Kidney (tissue), 14 donors: ENCODE results near the gene BCAS3. TPM values are rescaled to one million over a fixed set of nuclear protein-coding genes. Genes with fewer than 3 reads are reported as not detected.

ENCODE experiments used
- DNase-seq, 5 donors: peaks; one replicate each; pipeline ENCODE4 v3.0.0-alpha.2; 2013 to 2020
- FAIRE-seq: peaks from 2 replicates; lab custom pipeline; 2012; peaks lifted over from hg19 to GRCh38; lab: Jason Lieb, UNC
- H3K27ac ChIP-seq, 2 donors: one replicate each; pipeline ENCODE4 v1.7.0; 2013; ENCODE audit warnings: low read depth in 2 of 2, low read length in 2 of 2, inconsistent platforms in 1 of 2
- H3K27me3 ChIP-seq: one replicate; pipeline ENCODE4 v1.7.1; 2013; ENCODE audit warnings: low read length, inconsistent platforms; ENCODE audit not compliant: control insufficient read depth, insufficient read depth
- H3K36me3 ChIP-seq, 3 donors: one replicate each; pipeline versions ENCODE4 v1.7.0 to v1.7.1; 2013; ENCODE audit warnings: low read length in 3 of 3, control low read depth in 1 of 3, inconsistent platforms in 1 of 3; ENCODE audit not compliant: insufficient read depth in 3 of 3, control insufficient read depth in 2 of 3
- H3K4me1 ChIP-seq, 3 donors: one replicate each; pipeline versions ENCODE4 v1.7.0 to v1.7.1; 2013; ENCODE audit warnings: low read length in 3 of 3, inconsistent platforms in 1 of 3, low read depth in 1 of 3; ENCODE audit not compliant: control insufficient read depth in 2 of 3, insufficient read depth in 2 of 3
- H3K4me3 ChIP-seq, 3 donors: one replicate each; pipeline versions ENCODE4 v1.7.0 to v1.8.1; 2013; ENCODE audit warnings: low read length in 3 of 3, control low read depth in 1 of 3, inconsistent platforms in 1 of 3
- H3K9ac ChIP-seq, 3 donors: one replicate each; pipeline versions ENCODE4 v1.7.0 to v1.7.1; 2013; ENCODE audit warnings: low read length in 3 of 3, control low read depth in 1 of 3, inconsistent platforms in 1 of 3
- H3K9me3 ChIP-seq, 3 donors: one replicate each; pipeline versions ENCODE4 v1.7.0 to v1.7.1; 2013; ENCODE audit warnings: low read length in 3 of 3, control low read depth in 1 of 3, inconsistent platforms in 1 of 3; ENCODE audit not compliant: control insufficient read depth in 2 of 3, insufficient read depth in 1 of 3
- intact Hi-C: fragments of 100-400 bp; cut with DNase I; formaldehyde crosslinking; loops from one replicate; pipeline ENCODE4 v1.11.1; 2022
- polyA plus RNA-seq: library from polyadenylated mRNA; stranded (reverse); fragments of 350-450 nt; fragmentation: Illumina TruSeq; extraction: RNeasy Lipid Tissue Mini Kit (QIAGEN cat#74804); gene quantifications from one replicate; pipeline ENCODE4 v1.2.3, GENCODE V29; 2014; ENCODE audit warnings: low read depth, low replicate concordance; ENCODE audit not compliant: insufficient read depth
- total RNA-seq: library from RNA; stranded (reverse); fragmentation: NEBNext Ultra II Directional; extraction: Animal tissue kit (Norgen Biotek cat#: 25700); gene quantifications from one replicate; pipeline ENCODE4 v1.2.1, GENCODE V29; 2021
- TF ChIP-seq, protein P1 (sequence below): IDR thresholded peaks from 3 replicates; pipeline ENCODE4 v1.5.1; 2012; ENCODE audit warnings: mild to moderate bottlenecking, moderate library complexity, borderline replicate concordance; ENCODE audit not compliant: insufficient read depth; ENCODE audit errors: extremely low read depth
- donor health status: control.
- donor health status: control.
- donor health status: control.
- donor health status: control.
- donor health status: control.
- donor health status: DM: yes; HTN: yes; CAD: no.
- donor health status: Normal renal cell carcinoma (clear cell type).

Gene BCAS3
- total and polyA plus RNA-seq, 2 donors from 2014 or later, result 18.3 to 44.1 TPM

DNA sequence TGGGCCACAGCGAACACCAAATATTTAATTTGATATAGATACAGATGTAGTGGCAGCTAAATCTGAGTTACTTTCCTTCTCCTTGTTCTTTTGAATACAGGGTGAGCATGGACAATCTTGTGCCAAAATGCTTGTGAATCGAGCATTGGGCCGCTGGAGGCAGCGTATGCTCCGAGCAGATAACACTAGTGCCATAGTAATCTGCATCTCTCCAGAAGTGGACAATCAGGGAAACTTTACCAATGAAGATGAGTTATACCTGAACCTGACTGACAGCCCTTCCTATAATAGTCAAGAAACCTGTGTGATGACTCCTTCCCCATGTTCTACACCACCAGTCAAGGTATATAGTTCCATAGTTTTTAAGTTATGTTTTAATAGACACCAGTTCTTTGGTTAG lies 21.2 kb upstream of the BCAS3 start:
- H3K27me3 ChIP-seq, result no peaks in the 10 kb centered on the region
- intact Hi-C loops, result no loop called here
- H3K4me3 ChIP-seq, result no peak overlapping the region
- H3K36me3 ChIP-seq, result peaks cover 0 to 4% (median 0%) of the 10 kb centered on the region in 3 donors
- DNase-seq, result no peak
- H3K9ac ChIP-seq, result no peak overlapping the region
- no peaks in the 10 kb centered on the region for H3K4me1 ChIP-seq
- H3K9me3 ChIP-seq, result no peaks in the 10 kb centered on the region
- no peak overlapping the region for H3K27ac ChIP-seq
- no peak for FAIRE-seq
- TF ChIP-seq, protein P1, sequence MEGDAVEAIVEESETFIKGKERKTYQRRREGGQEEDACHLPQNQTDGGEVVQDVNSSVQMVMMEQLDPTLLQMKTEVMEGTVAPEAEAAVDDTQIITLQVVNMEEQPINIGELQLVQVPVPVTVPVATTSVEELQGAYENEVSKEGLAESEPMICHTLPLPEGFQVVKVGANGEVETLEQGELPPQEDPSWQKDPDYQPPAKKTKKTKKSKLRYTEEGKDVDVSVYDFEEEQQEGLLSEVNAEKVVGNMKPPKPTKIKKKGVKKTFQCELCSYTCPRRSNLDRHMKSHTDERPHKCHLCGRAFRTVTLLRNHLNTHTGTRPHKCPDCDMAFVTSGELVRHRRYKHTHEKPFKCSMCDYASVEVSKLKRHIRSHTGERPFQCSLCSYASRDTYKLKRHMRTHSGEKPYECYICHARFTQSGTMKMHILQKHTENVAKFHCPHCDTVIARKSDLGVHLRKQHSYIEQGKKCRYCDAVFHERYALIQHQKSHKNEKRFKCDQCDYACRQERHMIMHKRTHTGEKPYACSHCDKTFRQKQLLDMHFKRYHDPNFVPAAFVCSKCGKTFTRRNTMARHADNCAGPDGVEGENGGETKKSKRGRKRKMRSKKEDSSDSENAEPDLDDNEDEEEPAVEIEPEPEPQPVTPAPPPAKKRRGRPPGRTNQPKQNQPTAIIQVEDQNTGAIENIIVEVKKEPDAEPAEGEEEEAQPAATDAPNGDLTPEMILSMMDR, result no peak

DNA sequence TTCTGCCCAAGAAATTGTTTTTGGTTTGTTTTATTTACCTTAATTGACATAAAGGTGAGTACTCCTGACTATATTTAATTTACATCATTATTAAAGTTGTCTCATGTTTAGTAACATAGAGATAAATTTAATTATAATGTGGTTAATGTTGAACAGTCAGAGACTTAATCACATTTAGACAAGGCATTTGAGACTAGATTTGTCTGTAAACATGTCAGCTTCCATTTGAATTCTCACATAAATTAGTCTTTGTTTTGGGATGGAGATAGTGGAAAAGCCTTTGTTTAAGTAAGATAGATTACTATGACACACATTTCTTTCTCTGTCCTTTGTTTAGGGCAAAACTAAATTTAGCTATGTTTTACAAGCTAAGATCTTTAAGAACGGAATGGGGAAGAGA lies 18.5 kb upstream of the BCAS3 start:
- intact Hi-C loops, result no loop called here
- Histone ChIP-seq H3K4me1 (no peaks in the 10 kb centered on the region), H3K9ac (no peak overlapping the region), H3K4me3 (no peak overlapping the region), H3K27ac (no peak overlapping the region), H3K27me3 (no peaks in the 10 kb centered on the region), H3K9me3 (no peaks in the 10 kb centered on the region), H3K36me3 (peaks cover 0 to 15% (median 0%) of the 10 kb centered on the region in 3 donors)
- DNase-seq (no peak), FAIRE-seq (no peak)
- TF ChIP-seq, protein P1, result no peak

DNA sequence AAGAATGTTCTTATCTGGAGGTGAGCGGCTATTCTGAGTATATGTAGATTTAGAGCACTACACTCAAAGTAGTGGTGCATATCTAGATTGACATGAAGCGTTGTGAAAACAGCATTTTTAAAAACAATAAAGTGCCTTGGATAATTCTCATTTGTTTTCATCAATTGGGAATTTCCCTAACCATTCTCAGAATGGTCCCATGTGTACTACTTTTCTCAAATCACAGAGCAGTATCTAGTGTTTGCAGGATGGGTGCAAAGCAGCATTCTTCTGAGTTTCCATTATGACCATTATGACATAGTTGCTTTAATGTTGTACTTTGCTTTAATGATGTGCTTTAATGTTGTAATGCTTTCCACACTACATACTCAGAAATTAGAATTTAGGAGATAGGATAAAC lies 16.2 kb upstream of the BCAS3 start:
- no peak overlapping the region for H3K9ac ChIP-seq
- H3K9me3 ChIP-seq, result no peaks in the 10 kb centered on the region
- TF ChIP-seq, protein P1, result no peak
- H3K27ac ChIP-seq, result no peak overlapping the region
- FAIRE-seq (no peak), DNase-seq (no peak)
- H3K4me1 ChIP-seq, result no peaks in the 10 kb centered on the region
- H3K36me3 ChIP-seq, result peaks cover 0 to 22% (median 0%) of the 10 kb centered on the region in 3 donors
- no peak overlapping the region for H3K4me3 ChIP-seq
- H3K27me3 ChIP-seq, result no peaks in the 10 kb centered on the region
- intact Hi-C loops, result no loop called here

DNA sequence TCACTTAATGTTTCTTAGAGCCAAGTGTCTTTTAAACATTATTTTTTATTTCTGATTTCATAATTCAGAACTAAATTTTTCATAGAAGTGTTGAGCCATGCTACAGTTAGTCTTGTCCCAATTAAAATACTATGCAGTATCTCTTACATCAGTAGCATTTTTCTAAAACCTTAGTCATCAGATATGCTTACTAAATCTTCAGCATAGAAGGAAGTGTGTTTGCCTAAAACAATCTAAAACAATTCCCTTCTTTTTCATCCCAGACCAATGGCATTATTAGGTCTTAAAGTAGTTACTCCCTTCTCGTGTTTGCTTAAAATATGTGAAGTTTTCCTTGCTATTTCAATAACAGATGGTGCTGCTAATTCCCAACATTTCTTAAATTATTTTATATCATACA lies 13.6 kb upstream of the BCAS3 start:
- no peak overlapping the region for H3K9ac ChIP-seq
- no peaks in the 10 kb centered on the region for H3K4me1 ChIP-seq
- DNase-seq (no peak), FAIRE-seq (no peak)
- intact Hi-C loops, result no loop called here
- no peaks in the 10 kb centered on the region for H3K9me3 ChIP-seq
- peaks cover 0 to 18% (median 0%) of the 10 kb centered on the region in 3 donors for H3K36me3 ChIP-seq
- H3K27me3 ChIP-seq, result no peaks in the 10 kb centered on the region
- H3K4me3 ChIP-seq, result no peak overlapping the region
- TF ChIP-seq, protein P1, result no peak
- H3K27ac ChIP-seq, result no peak overlapping the region
